Fibroblast of mammary gland (primary cell): Measurements from ENCODE around the gene TLR6.

Experiments used
- DNase-seq: peaks from one replicate; pipeline ENCODE4 v3.0.0-alpha.2; 2010; ENCODE audit warnings: low read depth
- H3K4me3 ChIP-seq: 2 replicates; pipeline ENCODE4 v1.5.1; 2011; ENCODE audit warnings: low read depth, mild to moderate bottlenecking, low read length, moderate library complexity; ENCODE audit not compliant: control insufficient read depth
- CTCF ChIP-seq: conservative IDR thresholded peaks from 2 replicates; pipeline ENCODE4 v1.5.1; 2011; ENCODE audit warnings: low read depth, low read length, inconsistent platforms; ENCODE audit not compliant: control insufficient read depth, insufficient read depth

TLR6 gene

GRCh38 chr4:38829237-38829636 is 27.4 kb downstream of the TLR6 start:
- H3K4me3 ChIP-seq = no peak overlapping the region
- TF ChIP-seq CTCF = no peak
- DNase-seq = no peak

- no peak for DNase-seq
- no peak for TF ChIP-seq CTCF
- H3K4me3 ChIP-seq = no peak overlapping the region
Observed at GRCh38 chr4:38823766-38824165, 32.9 kb downstream of the TLR6 start.

- no peak overlapping the region for H3K4me3 ChIP-seq
- DNase-seq = no peak
- no peak for TF ChIP-seq CTCF
Observed at GRCh38 chr4:38822748-38823303, 33.8 kb downstream of the TLR6 start.

GRCh38 chr4:38821739-38822138 is 34.9 kb downstream of the TLR6 start:
- no peak overlapping the region for H3K4me3 ChIP-seq
- peak; percentile 15 for DNase-seq
- no peak for TF ChIP-seq CTCF

- no peak for DNase-seq
- no peak overlapping the region for H3K4me3 ChIP-seq
- TF ChIP-seq CTCF = no peak
Observed at GRCh38 chr4:38820329-38821061, 36.1 kb downstream of the TLR6 start.

GRCh38 chr4:38819569-38819968 is 37.0 kb downstream of the TLR6 start:
- no peak overlapping the region for H3K4me3 ChIP-seq
- DNase-seq = no peak
- TF ChIP-seq CTCF = no peak
